HEK293 (cell line): Measurements from ENCODE around the gene CFL1.

Experiments used
- CTCF ChIA-PET: fragments of 350-600 bp; formaldehyde crosslinking; extraction: SDS; loops from one replicate; lab custom pipeline; 2021; ENCODE audit warnings: antibody characterized with exemption; lab: Yijun Ruan, JAX
- POLR2A ChIA-PET: fragments of 300-600 bp; formaldehyde crosslinking; extraction: SDS; loops from one replicate; lab custom pipeline; 2020; ENCODE audit warnings: antibody characterized with exemption, inconsistent platforms; lab: Yijun Ruan, JAX
- H3K27ac ChIP-seq: fragments of 200-500 bp; sonication (Bioruptor generic); 2 replicates; pipeline ENCODE4 v1.5.1; 2014; ENCODE audit warnings: low read depth, low read length, control low read depth, inconsistent platforms; ENCODE audit errors: extremely low read depth
- H3K36me3 ChIP-seq, 2 experiments: fragments of 200-500 bp in 1 of 2; sonication (Bioruptor generic) in 1 of 2; 1 replicate in 1 of 2; 2 replicates in 1 of 2; pipeline ENCODE4 v1.5.1; 2014 to 2017; ENCODE audit warnings: inconsistent platforms in 2 of 2, low read length in 2 of 2; ENCODE audit not compliant: control insufficient read depth in 2 of 2, insufficient read depth in 1 of 2
- H3K4me1 ChIP-seq: fragments of 200-500 bp; sonication (Bioruptor generic); 2 replicates; pipeline ENCODE4 v1.5.1; 2014; ENCODE audit warnings: mild to moderate bottlenecking, low read length, inconsistent platforms; ENCODE audit not compliant: control insufficient read depth, insufficient read depth
- H3K4me3 ChIP-seq: 2 replicates; pipeline ENCODE4 v1.5.1; 2011; ENCODE audit warnings: low read depth, mild to moderate bottlenecking, control low read depth, low read length, moderate library complexity
- H3K9me3 ChIP-seq: fragments of 200-500 bp; sonication (Bioruptor generic); 2 replicates; pipeline ENCODE4 v1.5.1; 2014; ENCODE audit warnings: low read depth, low read length, inconsistent platforms; ENCODE audit not compliant: control insufficient read depth, insufficient read depth
- GLI2 ChIP-seq: fragments of 450-650 bp; formaldehyde crosslinking; IDR thresholded peaks from 2 replicates; pipeline ENCODE4; 2017; ENCODE audit warnings: missing biosample characterization, missing genetic modification characterization, low read depth, borderline replicate concordance
- GLIS1 ChIP-seq: fragments of 450-650 bp; formaldehyde crosslinking; IDR thresholded peaks from 2 replicates; pipeline ENCODE4 v1.5.1; 2016; ENCODE audit warnings: missing biosample characterization, missing genetic modification characterization
- GLIS2 ChIP-seq: fragments of 450-650 bp; formaldehyde crosslinking; IDR thresholded peaks from 2 replicates; pipeline ENCODE4 v1.5.1; 2016; ENCODE audit warnings: missing biosample characterization, missing genetic modification characterization
- OSR2 ChIP-seq: fragments of 450-650 bp; formaldehyde crosslinking; IDR thresholded peaks from 2 replicates; pipeline ENCODE4 v1.5.1; 2016; ENCODE audit warnings: missing biosample characterization, missing genetic modification characterization
- OVOL3 ChIP-seq: fragments of 450-650 bp; formaldehyde crosslinking; IDR thresholded peaks from 2 replicates; pipeline ENCODE4 v1.5.1; 2016; ENCODE audit warnings: missing biosample characterization, missing genetic modification characterization
- SCRT2 ChIP-seq: fragments of 450-650 bp; formaldehyde crosslinking; IDR thresholded peaks from 2 replicates; pipeline ENCODE4 v1.5.1; 2016; ENCODE audit warnings: missing biosample characterization, missing genetic modification characterization
- SP2 ChIP-seq: fragments of 450-650 bp; formaldehyde crosslinking; IDR thresholded peaks from 2 replicates; pipeline ENCODE4 v1.5.1; 2016; ENCODE audit warnings: missing biosample characterization, missing genetic modification characterization
- YY2 ChIP-seq: fragments of 450-650 bp; formaldehyde crosslinking; IDR thresholded peaks from 2 replicates; pipeline ENCODE4 v1.5.1; 2016; ENCODE audit warnings: missing biosample characterization, missing genetic modification characterization
- ZBTB17 ChIP-seq: fragments of 450-650 bp; formaldehyde crosslinking; IDR thresholded peaks from 2 replicates; pipeline ENCODE4 v1.5.1; 2016; ENCODE audit warnings: missing biosample characterization, missing genetic modification characterization
- ZBTB7A ChIP-seq: fragments of 450-650 bp; formaldehyde crosslinking; IDR thresholded peaks from 2 replicates; pipeline ENCODE4 v1.5.1; 2016; ENCODE audit warnings: low read depth, missing biosample characterization, missing genetic modification characterization
- ZFHX2 ChIP-seq: fragments of 450-650 bp; formaldehyde crosslinking; conservative IDR thresholded peaks from 2 replicates; pipeline ENCODE4 v1.5.1; 2016; ENCODE audit warnings: missing biosample characterization, missing genetic modification characterization
- ZFP69B ChIP-seq: fragments of 450-650 bp; formaldehyde crosslinking; IDR thresholded peaks from 2 replicates; pipeline ENCODE4 v1.5.1; 2016; ENCODE audit warnings: missing biosample characterization, missing genetic modification characterization
- ZIC2 ChIP-seq: fragments of 450-650 bp; formaldehyde crosslinking; IDR thresholded peaks from 2 replicates; pipeline ENCODE4 v1.5.1; 2016; ENCODE audit warnings: missing biosample characterization, missing genetic modification characterization
- ZNF10 ChIP-seq: fragments of 450-650 bp; formaldehyde crosslinking; IDR thresholded peaks from 2 replicates; pipeline ENCODE4 v1.5.1; 2017; ENCODE audit warnings: missing biosample characterization, missing genetic modification characterization
- ZNF132 ChIP-seq: fragments of 450-650 bp; formaldehyde crosslinking; IDR thresholded peaks from 2 replicates; pipeline ENCODE4 v1.5.1; 2017; ENCODE audit warnings: missing biosample characterization, missing genetic modification characterization, borderline replicate concordance
- ZNF138 ChIP-seq: fragments of 450-650 bp; formaldehyde crosslinking; IDR thresholded peaks from 2 replicates; pipeline ENCODE4 v1.5.1; 2016; ENCODE audit warnings: missing biosample characterization, missing genetic modification characterization, borderline replicate concordance
- ZNF174 ChIP-seq: fragments of 450-650 bp; formaldehyde crosslinking; IDR thresholded peaks from 2 replicates; pipeline ENCODE4 v1.5.0; 2017; ENCODE audit warnings: missing biosample characterization, mild to moderate bottlenecking, missing genetic modification characterization
- ZNF2 ChIP-seq: fragments of 450-650 bp; formaldehyde crosslinking; IDR thresholded peaks from 2 replicates; pipeline ENCODE4 v1.5.1; 2016; ENCODE audit warnings: missing biosample characterization, missing genetic modification characterization
- ZNF214 ChIP-seq: fragments of 450-650 bp; formaldehyde crosslinking; IDR thresholded peaks from 2 replicates; pipeline ENCODE4 v1.5.1; 2017; ENCODE audit warnings: missing biosample characterization, mild to moderate bottlenecking, missing genetic modification characterization, borderline replicate concordance
- ZNF341 ChIP-seq: fragments of 450-650 bp; formaldehyde crosslinking; IDR thresholded peaks from 2 replicates; pipeline ENCODE4; 2016; ENCODE audit warnings: low read depth, missing biosample characterization, missing genetic modification characterization
- ZNF404 ChIP-seq: fragments of 450-650 bp; formaldehyde crosslinking; IDR thresholded peaks from 2 replicates; pipeline ENCODE4 v1.5.1; 2017; ENCODE audit warnings: missing biosample characterization, missing genetic modification characterization
- ZNF596 ChIP-seq: fragments of 450-650 bp; IDR thresholded peaks from 2 replicates; pipeline ENCODE4 v1.5.0; 2018; ENCODE audit warnings: missing biosample characterization, mild to moderate bottlenecking, missing genetic modification characterization, moderate library complexity
- ZNF600 ChIP-seq: fragments of 450-650 bp; formaldehyde crosslinking; IDR thresholded peaks from 2 replicates; pipeline ENCODE4 v1.5.1; 2016; ENCODE audit warnings: missing biosample characterization, missing genetic modification characterization
- ZNF658 ChIP-seq: fragments of 450-650 bp; formaldehyde crosslinking; IDR thresholded peaks from 2 replicates; pipeline ENCODE4; 2016; ENCODE audit warnings: missing biosample characterization, missing genetic modification characterization
- ZNF785 ChIP-seq: fragments of 450-650 bp; formaldehyde crosslinking; IDR thresholded peaks from 2 replicates; pipeline ENCODE4 v1.5.1; 2016; ENCODE audit warnings: missing biosample characterization, missing genetic modification characterization
- ZSCAN23 ChIP-seq: fragments of 450-650 bp; formaldehyde crosslinking; IDR thresholded peaks from 2 replicates; pipeline ENCODE4 v1.5.1; 2016; ENCODE audit warnings: missing biosample characterization, missing genetic modification characterization
- ZSCAN30 ChIP-seq: fragments of 450-650 bp; IDR thresholded peaks from 2 replicates; pipeline ENCODE4 v1.5.1; 2018; ENCODE audit warnings: missing biosample characterization, mild to moderate bottlenecking, missing genetic modification characterization, moderate library complexity
- ZXDB ChIP-seq: fragments of 450-650 bp; formaldehyde crosslinking; IDR thresholded peaks from 2 replicates; pipeline ENCODE4 v1.5.1; 2016; ENCODE audit warnings: missing biosample characterization, missing genetic modification characterization
- TF ChIP-seq, protein P1 (sequence below): fragments of 450-650 bp; formaldehyde crosslinking; IDR thresholded peaks from 2 replicates; pipeline ENCODE4 v1.5.1; 2017; ENCODE audit warnings: missing biosample characterization, missing genetic modification characterization
- TF ChIP-seq, protein P2 (sequence below): fragments of 450-650 bp; formaldehyde crosslinking; optimal IDR thresholded peaks from 2 replicates; pipeline ENCODE3; 2016; ENCODE audit warnings: missing biosample characterization, mild to moderate bottlenecking, missing genetic modification characterization
- TF ChIP-seq, protein P3 (sequence below): fragments of 450-650 bp; formaldehyde crosslinking; IDR thresholded peaks from 2 replicates; pipeline ENCODE4 v1.5.1; 2017; ENCODE audit warnings: missing biosample characterization, missing genetic modification characterization
- TF ChIP-seq, protein P4 (sequence below): fragments of 450-650 bp; formaldehyde crosslinking; IDR thresholded peaks from 2 replicates; pipeline ENCODE4 v1.5.1; 2016; ENCODE audit warnings: missing biosample characterization, missing genetic modification characterization

The CFL1 gene

DNA sequence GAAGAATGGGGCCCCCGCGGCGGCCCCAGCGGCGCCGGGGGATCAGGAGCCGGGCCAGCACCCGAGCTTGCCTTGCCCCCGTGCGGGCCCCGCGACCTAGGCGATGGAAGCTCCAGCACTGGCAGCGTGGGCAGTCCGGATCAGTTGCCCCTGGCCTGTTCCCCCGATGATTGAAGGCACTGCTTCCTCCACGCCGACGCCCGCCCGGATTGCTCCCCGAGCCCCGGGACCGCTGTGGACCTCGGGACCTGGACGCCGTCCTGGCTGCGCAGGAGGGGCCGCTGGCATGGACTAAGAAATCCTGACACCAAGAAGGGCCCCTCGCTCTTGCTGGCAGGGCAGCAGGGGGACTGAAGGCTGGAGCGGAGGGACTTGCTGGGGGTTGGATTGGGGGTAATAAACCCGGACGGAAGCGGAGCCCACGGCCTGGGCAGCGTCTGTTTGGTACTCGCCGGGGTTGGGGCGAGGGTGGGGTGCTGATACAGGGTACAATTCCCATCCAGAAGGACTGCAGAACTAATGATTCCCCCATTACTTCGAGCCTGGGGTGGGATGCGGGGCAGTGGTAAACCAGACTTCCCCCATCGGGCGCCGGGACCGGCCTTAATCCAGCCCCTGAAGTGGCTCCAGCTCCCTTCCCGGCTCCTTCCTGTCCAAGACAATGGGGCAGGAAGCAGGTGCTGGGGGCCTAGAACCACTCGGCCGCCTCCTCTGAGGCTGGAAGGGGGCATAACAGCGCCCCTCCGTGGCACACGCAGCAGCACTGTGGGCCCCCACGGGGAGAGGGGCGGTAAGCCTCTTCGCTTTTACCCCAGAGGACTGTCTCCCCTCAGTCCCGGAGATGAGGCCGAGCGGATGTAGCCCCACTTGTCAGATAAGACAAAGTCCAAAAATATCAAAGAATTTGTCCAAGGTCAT lies 33.5 kb upstream of the CFL1 start:
- Histone ChIP-seq H3K9me3 (no peaks in the 10 kb centered on the region), H3K4me3 (peak overlapping the region; percentile 55), H3K27ac (peak overlapping the region; percentile 67; the same call in 1 of the 2 replicates), H3K4me1 (no peaks in the 10 kb centered on the region), H3K36me3 (peaks cover 0 to 9% of the 10 kb centered on the region in 2 experiments; a peak in 2 of 3 replicates)
- ChIA-PET CTCF (interaction anchor here (0.6 to 9.5 kb wide), 10 partner anchors 10 to 493 kb away, joined by 3 to 189 read pairs (median 12); partner anchors contain the start of genes CFL1, FOSL1, MUS81 and SART1), POLR2A (interaction anchor here (0.5 to 6.1 kb wide), 19 partner anchors 9 to 398 kb away, joined by 3 to 121 read pairs (median 5); partner anchors contain the start of genes C11orf68, CFL1, DRAP1 and FOSL1)
- TF ChIP-seq OSR2 (peak; percentile 56), ZNF214 (no peak), ZNF404 (tag by site-specific recombination) (no peak), ZNF138 (no peak), ZNF2 (no peak), ZNF596 (tag by site-specific recombination) (no peak), ZNF658 (tag by site-specific recombination) (no peak), ZSCAN30 (tag by site-specific recombination) (0 out of 2 replicates have a peak, but pooled peaks have one; percentile 11), GLI2 (tag by site-specific recombination) (no peak), ZNF341 (tag by site-specific recombination) (peak; percentile 85), ZIC2 (tag by site-specific recombination) (peak; percentile 55), ZSCAN23 (tag by site-specific recombination) (no peak), OVOL3 (tag by site-specific recombination) (no peak), ZXDB (tag by site-specific recombination) (no peak), GLIS2 (tag by site-specific recombination) (peak; percentile 85), GLIS1 (tag by site-specific recombination) (peak; percentile 79), ZBTB7A (tag by site-specific recombination) (no peak), ZNF174 (tag by site-specific recombination) (no peak), ZNF10 (tag by site-specific recombination) (peak; percentile 83), ZNF785 (tag by site-specific recombination) (no peak), ZBTB17 (tag by site-specific recombination) (peak; percentile 28; the same call in 1 of the 2 replicates), ZFHX2 (tag by site-specific recombination) (peak; percentile 26; the same call in 1 of the 2 replicates), ZNF132 (no peak), ZFP69B (tag by site-specific recombination) (peak; percentile 86), YY2 (no peak), ZNF600 (tag by site-specific recombination) (peak; percentile 54; the same call in 1 of the 2 replicates), SP2 (tag by site-specific recombination) (peak; percentile 47), SCRT2 (tag by site-specific recombination) (no peak)
- TF ChIP-seq, protein P1, sequence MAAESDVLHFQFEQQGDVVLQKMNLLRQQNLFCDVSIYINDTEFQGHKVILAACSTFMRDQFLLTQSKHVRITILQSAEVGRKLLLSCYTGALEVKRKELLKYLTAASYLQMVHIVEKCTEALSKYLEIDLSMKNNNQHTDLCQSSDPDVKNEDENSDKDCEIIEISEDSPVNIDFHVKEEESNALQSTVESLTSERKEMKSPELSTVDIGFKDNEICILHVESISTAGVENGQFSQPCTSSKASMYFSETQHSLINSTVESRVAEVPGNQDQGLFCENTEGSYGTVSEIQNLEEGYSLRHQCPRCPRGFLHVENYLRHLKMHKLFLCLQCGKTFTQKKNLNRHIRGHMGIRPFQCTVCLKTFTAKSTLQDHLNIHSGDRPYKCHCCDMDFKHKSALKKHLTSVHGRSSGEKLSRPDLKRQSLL (tag by site-specific recombination) = peak; percentile 86
- TF ChIP-seq, protein P2, sequence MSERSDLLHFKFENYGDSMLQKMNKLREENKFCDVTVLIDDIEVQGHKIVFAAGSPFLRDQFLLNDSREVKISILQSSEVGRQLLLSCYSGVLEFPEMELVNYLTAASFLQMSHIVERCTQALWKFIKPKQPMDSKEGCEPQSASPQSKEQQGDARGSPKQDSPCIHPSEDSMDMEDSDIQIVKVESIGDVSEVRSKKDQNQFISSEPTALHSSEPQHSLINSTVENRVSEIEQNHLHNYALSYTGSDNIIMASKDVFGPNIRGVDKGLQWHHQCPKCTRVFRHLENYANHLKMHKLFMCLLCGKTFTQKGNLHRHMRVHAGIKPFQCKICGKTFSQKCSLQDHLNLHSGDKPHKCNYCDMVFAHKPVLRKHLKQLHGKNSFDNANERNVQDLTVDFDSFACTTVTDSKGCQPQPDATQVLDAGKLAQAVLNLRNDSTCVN (tag by site-specific recombination) = no peak
- TF ChIP-seq, protein P3, sequence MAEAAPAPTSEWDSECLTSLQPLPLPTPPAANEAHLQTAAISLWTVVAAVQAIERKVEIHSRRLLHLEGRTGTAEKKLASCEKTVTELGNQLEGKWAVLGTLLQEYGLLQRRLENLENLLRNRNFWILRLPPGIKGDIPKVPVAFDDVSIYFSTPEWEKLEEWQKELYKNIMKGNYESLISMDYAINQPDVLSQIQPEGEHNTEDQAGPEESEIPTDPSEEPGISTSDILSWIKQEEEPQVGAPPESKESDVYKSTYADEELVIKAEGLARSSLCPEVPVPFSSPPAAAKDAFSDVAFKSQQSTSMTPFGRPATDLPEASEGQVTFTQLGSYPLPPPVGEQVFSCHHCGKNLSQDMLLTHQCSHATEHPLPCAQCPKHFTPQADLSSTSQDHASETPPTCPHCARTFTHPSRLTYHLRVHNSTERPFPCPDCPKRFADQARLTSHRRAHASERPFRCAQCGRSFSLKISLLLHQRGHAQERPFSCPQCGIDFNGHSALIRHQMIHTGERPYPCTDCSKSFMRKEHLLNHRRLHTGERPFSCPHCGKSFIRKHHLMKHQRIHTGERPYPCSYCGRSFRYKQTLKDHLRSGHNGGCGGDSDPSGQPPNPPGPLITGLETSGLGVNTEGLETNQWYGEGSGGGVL (tag by site-specific recombination) = peak; percentile 45
- TF ChIP-seq, protein P4, sequence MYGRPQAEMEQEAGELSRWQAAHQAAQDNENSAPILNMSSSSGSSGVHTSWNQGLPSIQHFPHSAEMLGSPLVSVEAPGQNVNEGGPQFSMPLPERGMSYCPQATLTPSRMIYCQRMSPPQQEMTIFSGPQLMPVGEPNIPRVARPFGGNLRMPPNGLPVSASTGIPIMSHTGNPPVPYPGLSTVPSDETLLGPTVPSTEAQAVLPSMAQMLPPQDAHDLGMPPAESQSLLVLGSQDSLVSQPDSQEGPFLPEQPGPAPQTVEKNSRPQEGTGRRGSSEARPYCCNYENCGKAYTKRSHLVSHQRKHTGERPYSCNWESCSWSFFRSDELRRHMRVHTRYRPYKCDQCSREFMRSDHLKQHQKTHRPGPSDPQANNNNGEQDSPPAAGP = no peak
